NCI-H748 (cell line): ENCODE measurements around the gene PAK6.

Experiments used
- DNase-seq: peaks from one replicate; lab custom pipeline; 2025; ENCODE audit not compliant: unreplicated experiment; lab: John Stamatoyannopoulos, UW

Gene PAK6

GRCh38 chr15:40241269-40242212, 2.7 kb downstream of the PAK6 start:
- DNase-seq = no peak

GRCh38 chr15:40242213-40242599, 3.3 kb downstream of the PAK6 start:
- DNase-seq = no peak

- no peak for DNase-seq
Observed at GRCh38 chr15:40242601-40243000, 3.7 kb downstream of the PAK6 start.

- DNase-seq = no peak
Observed at GRCh38 chr15:40243126-40243810, 4.4 kb downstream of the PAK6 start.

GRCh38 chr15:40244961-40245523, 6.2 kb downstream of the PAK6 start:
- DNase-seq = no peak

GRCh38 chr15:40245666-40246450, 7.0 kb downstream of the PAK6 start:
- DNase-seq = no peak

GRCh38 chr15:40246496-40247280, 7.8 kb downstream of the PAK6 start:
- no peak for DNase-seq

- no peak for DNase-seq
Observed at GRCh38 chr15:40247406-40247971, 8.6 kb downstream of the PAK6 start.

GRCh38 chr15:40248006-40248783, 9.3 kb downstream of the PAK6 start:
- DNase-seq = no peak

- no peak for DNase-seq
Observed at GRCh38 chr15:40249477-40250303, 10.8 kb downstream of the PAK6 start.

- DNase-seq = no peak
Observed at GRCh38 chr15:40250304-40250656, 11.4 kb downstream of the PAK6 start.

- DNase-seq = no peak
Observed at GRCh38 chr15:40250771-40251483, 12.1 kb downstream of the PAK6 start.

- no peak for DNase-seq
Observed at GRCh38 chr15:40251486-40252140, 12.8 kb downstream of the PAK6 start.

GRCh38 chr15:40252141-40252437, 13.2 kb downstream of the PAK6 start:
- DNase-seq = peak; percentile 72

GRCh38 chr15:40252438-40253166, 13.7 kb downstream of the PAK6 start:
- DNase-seq = peak; percentile 72

- DNase-seq = no peak
Observed at GRCh38 chr15:40253167-40253790, 14.4 kb downstream of the PAK6 start.
